Measurements from ENCODE around the gene PCGF3.

The PCGF3 gene, protein sequence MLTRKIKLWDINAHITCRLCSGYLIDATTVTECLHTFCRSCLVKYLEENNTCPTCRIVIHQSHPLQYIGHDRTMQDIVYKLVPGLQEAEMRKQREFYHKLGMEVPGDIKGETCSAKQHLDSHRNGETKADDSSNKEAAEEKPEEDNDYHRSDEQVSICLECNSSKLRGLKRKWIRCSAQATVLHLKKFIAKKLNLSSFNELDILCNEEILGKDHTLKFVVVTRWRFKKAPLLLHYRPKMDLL

GRCh38 chr4:705278-706082 is at the start of gene PCGF3:
Gene PCGF3, plus strand, starts transcription at chr4:705832. Its CDS starts 27,849 bp downstream, at chr4:733681.
- DNase-seq = peak; percentile 96

DNA sequence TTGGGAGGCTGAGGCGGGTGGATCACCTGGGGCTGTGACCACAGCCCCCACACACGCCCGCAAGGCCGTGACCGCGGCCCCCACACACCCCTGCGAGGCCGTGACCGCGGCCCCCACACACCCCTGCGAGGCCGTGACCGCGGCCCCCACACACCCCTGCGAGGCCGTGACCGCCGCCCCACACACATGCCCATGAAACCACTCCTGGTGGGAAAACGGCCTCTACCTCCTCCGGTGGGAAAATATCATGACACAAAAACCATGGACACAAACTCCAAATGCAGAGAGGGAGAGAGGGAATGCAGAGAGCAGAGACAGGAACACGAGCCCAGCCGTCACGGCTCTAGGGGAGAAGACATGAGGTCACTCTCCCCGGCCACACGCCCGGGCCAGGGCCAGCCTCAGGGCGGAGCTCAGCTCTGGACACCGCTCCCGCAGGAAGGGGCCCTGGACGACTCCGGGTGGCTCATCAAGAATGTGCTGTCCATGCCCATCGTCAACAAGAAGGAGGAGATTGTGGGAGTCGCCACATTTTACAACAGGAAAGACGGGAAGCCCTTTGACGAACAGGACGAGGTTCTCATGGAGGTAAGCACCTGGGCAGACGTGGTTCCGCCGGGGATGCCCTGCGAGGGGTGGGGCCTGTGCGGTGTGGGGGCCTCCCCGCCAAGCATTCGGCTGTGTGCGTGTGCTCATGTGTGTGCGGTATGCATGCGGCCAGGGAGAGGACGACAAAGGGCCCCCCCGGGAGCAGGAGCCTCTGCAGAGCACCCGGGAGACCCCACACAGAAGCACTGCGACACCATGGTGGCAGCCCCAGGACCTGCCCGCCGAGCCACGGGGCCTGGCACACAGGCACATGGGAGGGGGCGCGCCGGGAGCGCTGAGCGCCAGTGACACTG is 48.9 kb upstream of the PCGF3 start:
- DNase-seq = no peak

DNA sequence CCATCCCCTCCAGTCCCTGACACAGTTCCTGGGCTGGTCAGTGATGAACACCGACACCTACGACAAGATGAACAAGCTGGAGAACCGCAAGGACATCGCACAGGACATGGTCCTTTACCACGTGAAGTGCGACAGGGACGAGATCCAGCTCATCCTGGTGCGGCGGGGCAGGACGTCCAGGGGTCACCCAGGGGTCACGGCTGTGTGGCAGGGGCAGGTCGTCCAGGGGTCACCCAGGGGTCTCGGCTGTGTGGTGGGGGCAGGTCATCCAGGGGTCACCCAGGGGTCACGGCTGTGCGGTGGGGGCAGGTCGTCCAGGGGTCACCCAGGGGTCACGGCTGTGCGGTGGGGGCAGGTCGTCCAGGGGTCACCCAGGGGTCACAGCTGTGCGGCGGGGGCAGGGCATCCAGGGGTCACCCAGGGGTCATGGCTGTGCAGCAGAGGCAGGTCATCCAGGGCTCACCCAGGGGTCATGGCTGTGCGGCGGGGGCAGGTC is 48.2 kb upstream of the PCGF3 start:
- no peak for DNase-seq

- no peak for DNase-seq
Observed at GRCh38 chr4:657834-658667, 47.6 kb upstream of the PCGF3 start.

DNA sequence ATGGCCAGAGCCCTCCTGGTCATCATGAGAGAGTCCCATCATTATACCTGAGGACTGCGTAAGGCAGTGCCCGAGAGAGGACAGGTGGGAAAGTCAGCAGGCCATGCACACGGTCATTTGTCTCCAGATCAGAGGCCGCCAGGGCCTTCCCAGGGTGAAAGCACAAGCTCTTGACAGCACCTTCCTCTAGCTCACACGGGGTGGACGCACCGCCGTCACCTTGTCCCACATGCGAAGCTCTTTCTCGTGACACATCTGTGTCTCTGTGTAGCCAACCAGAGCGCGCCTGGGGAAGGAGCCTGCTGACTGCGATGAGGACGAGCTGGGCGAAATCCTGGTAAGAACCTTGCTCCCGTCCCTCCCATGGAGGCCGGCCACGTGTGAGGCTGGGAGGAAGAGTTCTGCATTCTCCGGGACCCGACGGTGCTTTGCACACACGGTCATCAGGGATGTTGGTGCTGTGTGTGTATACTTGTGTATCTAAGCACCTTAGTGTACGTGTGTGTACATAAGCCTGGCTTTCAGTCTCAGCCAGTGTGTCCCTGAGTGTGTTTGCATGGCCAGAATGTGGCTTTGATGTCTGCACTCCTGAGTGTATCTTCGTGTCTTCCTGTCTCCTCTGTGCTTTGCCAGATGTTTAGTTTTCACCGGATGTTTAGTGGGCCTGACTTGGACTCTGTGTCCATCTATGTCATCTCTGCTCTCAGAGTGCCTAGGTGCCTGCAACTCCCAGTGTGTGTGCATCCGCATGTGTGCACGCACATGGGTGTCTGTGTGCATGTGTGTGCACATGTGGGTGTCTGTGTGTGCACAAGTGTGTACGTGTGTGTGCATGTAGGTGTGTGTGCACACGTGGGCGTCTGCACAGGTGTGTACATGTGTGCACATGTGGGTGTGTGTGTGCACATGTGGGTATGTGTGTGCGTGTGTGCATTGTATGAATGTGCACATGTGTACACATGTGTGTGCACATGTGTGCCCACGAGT is 46.7 kb upstream of the PCGF3 start:
- no peak for DNase-seq

DNA sequence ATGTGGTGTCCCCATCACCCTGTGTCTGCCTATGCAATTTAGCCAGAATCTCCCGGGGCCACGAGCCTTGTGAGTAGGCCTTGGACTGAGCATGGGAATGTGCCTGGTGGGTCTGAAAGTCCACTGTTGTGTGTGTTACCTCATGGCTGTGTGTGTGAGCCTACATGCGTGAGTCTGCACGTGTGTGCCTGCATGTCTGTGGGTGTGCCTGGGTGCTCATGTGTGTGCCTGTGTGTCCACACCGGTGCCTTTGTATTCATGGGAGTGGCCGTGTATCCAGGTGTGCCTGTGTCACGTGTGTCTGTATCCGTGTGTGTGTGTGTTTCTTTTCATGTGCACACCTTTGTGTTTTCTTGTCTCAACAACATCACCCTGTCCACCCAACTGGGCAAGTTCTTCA is 45.8 kb upstream of the PCGF3 start:
- DNase-seq = no peak

- no peak for DNase-seq
Observed at GRCh38 chr4:660401-660800, 45.2 kb upstream of the PCGF3 start.

DNA sequence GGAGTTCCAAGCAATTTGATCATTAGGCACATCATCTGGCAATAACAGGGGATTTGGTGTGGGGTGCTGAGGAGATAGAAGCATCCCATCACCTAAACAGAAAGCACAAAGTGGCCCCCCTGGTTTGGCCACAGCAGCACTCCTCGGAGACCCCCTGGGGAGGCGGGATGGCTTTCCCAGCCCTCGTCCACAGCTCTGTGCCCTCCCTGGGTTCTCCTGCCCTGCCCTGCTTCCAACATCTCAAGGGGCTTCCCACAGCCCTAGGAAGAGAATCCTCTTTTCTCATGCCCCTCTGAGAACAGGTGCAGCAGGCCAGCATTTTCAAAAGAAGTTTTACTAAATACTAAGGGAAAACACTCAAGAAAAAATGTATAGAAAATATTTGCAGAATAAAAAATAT is 44.4 kb upstream of the PCGF3 start:
- no peak for DNase-seq

GRCh38 chr4:661881-662761 is 43.5 kb upstream of the PCGF3 start:
- DNase-seq = no peak

DNA sequence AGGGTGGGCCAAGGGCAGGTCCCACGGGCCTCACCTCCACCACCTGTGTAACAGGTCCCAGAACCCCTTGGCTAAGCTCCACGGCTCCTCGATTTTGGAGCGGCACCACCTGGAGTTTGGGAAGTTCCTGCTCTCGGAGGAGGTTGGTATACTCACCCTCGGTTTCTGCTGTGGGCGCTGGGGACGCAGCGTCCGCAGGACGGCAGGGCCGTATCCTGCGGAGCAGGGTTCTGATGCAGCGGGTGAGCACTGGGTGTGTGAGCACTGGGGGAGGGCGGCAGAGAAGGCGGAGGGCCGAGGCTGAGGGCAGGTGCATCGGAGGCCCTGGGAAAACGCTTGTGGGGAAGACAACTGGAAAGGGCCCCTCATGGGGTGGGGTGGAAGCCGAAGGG is 42.6 kb upstream of the PCGF3 start:
- no peak for DNase-seq

DNA sequence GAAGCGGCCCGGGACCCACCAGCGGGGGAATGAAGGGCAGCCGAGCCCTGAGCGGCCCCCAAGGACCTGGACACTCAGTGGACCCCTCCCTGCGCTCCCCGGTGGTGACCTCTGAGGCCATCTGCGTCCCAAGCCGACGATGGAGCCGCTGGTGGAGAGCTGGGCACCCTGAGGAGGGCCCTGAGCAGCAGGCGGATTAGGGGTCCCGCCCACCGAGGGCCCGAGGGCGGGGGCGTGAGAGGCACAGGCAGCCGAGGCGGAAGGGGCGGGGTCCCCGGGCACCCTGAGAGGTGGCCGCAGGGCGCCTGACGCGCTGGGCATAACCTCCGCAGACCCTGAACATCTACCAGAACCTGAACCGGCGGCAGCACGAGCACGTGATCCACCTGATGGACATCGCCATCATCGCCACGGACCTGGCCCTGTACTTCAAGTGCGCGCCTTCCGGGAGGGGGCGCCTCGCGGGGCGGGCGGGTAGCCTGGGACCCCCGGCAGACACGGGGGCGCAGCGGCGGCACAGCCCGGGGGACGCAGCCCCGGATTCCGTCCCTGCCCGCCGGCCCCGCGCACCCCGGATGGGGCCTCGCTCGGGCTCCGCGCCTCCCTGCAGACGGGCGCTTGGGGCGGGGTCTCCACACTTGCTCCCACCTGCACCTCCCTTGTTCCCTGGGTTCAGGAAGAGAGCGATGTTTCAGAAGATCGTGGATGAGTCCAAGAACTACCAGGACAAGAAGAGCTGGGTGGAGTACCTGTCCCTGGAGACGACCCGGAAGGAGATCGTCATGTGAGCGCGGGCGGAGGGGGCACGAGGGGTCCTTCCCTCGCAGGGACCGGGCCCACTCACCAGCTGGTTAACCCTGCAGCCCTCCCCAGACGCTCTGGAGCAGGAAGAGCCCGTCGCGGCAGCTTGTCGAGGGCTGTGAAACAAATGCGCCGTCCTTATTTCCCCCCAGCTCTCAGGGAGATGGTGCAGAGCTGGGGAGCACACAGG is 41.9 kb upstream of the PCGF3 start:
- peak; percentile 68 to 74 for DNase-seq

DNA sequence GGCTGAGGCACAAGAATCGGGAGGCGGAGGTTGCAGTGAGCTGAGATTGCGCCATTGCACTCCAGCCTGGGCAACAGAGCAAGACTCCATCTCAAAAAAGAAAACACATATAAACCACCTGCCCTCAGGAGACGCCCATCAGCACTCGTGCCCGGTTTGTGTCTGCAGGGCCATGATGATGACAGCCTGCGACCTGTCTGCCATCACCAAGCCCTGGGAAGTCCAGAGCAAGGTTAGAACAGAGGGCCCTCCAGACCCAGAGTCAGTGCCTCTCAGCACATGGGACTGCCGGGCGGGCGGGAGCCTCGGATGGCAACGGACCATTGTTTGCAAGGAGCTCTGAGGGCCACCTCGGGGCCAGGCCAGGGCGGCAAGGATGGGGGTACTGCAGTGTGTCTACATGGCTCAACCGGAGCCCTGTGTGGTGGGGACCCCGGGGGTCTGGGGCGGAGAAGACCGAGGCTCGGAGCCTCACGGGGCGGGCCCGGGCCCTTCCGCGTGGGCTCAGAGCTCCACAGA is 40.9 kb upstream of the PCGF3 start:
- DNase-seq = no peak

DNA sequence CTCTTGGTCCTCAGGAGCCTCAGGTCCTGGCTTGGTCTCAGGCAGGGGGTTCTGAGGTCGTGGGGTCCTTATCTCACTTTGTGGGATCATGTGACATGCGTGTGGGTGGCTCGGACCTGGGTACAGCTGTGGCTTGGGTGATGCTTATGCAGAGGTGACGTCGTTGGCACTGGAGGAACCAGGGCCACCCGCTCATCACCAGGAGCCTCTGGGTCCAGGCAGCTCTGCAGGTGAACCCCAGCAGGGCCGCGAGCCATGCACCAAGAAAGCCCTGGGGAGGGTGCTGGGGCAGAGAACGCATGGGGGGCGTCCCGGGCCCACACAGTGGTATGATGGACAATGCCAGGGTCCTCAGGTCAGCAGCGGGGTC is 40.3 kb upstream of the PCGF3 start:
- DNase-seq = no peak

GRCh38 chr4:665751-666435 is 39.7 kb upstream of the PCGF3 start:
- no peak for DNase-seq

DNA sequence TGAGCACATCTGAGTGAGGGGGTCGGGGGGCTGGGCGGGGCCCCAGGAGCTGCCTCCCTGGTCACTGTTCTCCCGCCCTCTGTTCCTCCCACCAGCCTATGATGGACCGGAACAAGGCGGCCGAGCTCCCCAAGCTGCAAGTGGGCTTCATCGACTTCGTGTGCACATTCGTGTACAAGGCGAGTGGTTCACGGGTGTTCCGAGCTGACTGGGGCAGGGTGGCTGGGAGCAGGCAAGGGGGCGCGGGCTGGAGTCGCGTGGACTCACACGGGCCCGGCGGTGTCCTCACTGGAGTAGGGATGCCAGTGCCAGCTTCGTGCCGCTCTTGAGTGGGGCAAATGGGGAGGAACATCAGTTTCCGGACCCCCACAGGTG is 39.2 kb upstream of the PCGF3 start:
- DNase-seq = no peak

- DNase-seq = no peak
Observed at GRCh38 chr4:666822-667544, 38.6 kb upstream of the PCGF3 start.

DNA sequence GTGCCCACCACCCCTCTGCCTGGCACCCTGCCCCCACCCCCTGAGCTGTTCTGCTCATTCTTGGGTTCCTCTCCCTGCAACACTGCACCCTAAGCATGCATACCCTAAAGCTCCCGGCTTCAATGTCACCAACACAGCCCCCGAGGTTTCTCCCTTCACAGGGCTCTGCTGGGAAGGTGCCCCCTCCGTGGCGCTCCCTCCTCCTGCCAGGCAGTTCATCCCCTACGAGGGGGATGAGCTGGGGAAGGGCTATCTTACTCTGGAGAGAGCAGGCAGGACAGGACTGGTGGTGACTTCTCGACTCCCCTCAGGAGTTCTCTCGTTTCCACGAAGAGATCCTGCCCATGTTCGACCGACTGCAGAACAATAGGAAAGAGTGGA is 38.1 kb upstream of the PCGF3 start:
- DNase-seq = no peak
